DOHH2 (cell line): ENCODE results near the gene TTYH2.

Source experiments
- CTCF ChIP-seq: fragments of 200-600 bp; sonication (generic); IDR thresholded peaks from one replicate; pipeline ENCODE4 v1.5.1; 2014; ENCODE audit warnings: antibody characterized with exemption, mild to moderate bottlenecking, low read depth, low read length; ENCODE audit not compliant: poor library complexity, severe bottlenecking
- EZH2phosphoT487 ChIP-seq: fragments of 200-600 bp; sonication (generic); IDR thresholded peaks from 2 replicates; pipeline ENCODE4 v1.6.1; 2017; ENCODE audit warnings: borderline replicate concordance, mild to moderate bottlenecking, antibody characterized with exemption, low read length, moderate library complexity, mixed read lengths

- TF ChIP-seq CTCF: no peak
- TF ChIP-seq EZH2phosphoT487: no peak
Observed at GRCh38 chr17:74274060-74274708, 60.8 kb downstream of the TTYH2 start, which contains the start of gene DNAI2.
